H9 (cell line): Measurements from ENCODE around the gene AFF1. TPM values are rescaled to one million over a fixed set of nuclear protein-coding genes. Genes with fewer than 3 reads are reported as not detected.
A peak's percentile ranks its signal among the peaks of the same experiment; 100 is the strongest.

Experiments used
- DNase-seq: peaks from one replicate; pipeline ENCODE4 v3.0.0-alpha.2; 2017
- H2AFZ ChIP-seq: one replicate; pipeline ENCODE4 v1.6.1; 2013; ENCODE audit warnings: mild to moderate bottlenecking, low read length, control low read depth, moderate library complexity
- H2AK5ac ChIP-seq: 2 replicates; pipeline ENCODE4 v1.6.1; 2013; ENCODE audit warnings: low read length, control low read depth, mixed read lengths; ENCODE audit not compliant: insufficient read length
- H2BK120ac ChIP-seq: one replicate; pipeline ENCODE4 v1.6.1; 2013; ENCODE audit warnings: low read depth, mild to moderate bottlenecking, low read length, control low read depth, inconsistent platforms; ENCODE audit not compliant: poor library complexity, severe bottlenecking
- H2BK12ac ChIP-seq: 2 replicates; pipeline ENCODE4 v1.6.1; 2013; ENCODE audit warnings: low read length, control low read depth, mixed read lengths, low read depth; ENCODE audit not compliant: insufficient read length
- H2BK15ac ChIP-seq: 2 replicates; pipeline ENCODE4 v1.6.1; 2013; ENCODE audit warnings: low read depth, low read length, control low read depth
- H2BK20ac ChIP-seq: one replicate; pipeline ENCODE4 v1.6.1; 2013; ENCODE audit warnings: low read depth, mild to moderate bottlenecking, low read length, control low read depth, inconsistent platforms; ENCODE audit not compliant: poor library complexity, severe bottlenecking
- H2BK5ac ChIP-seq: 2 replicates; pipeline ENCODE4 v1.6.1; 2013; ENCODE audit warnings: low read length, control low read depth, mixed read lengths; ENCODE audit not compliant: insufficient read length
- H3K14ac ChIP-seq: 2 replicates; pipeline ENCODE4 v1.6.1; 2013; ENCODE audit warnings: low read length, control low read depth; ENCODE audit not compliant: insufficient read depth
- H3K18ac ChIP-seq: 2 replicates; pipeline ENCODE4 v1.6.1; 2013; ENCODE audit warnings: low read depth, mild to moderate bottlenecking, mixed read lengths, low read length, control low read depth; ENCODE audit not compliant: insufficient read length
- H3K23ac ChIP-seq: 2 replicates; pipeline ENCODE4 v1.6.1; 2013; ENCODE audit warnings: low read length, control low read depth, mixed read lengths, low read depth; ENCODE audit not compliant: insufficient read length
- H3K23me2 ChIP-seq: 2 replicates; pipeline ENCODE4 v1.6.1; 2013; ENCODE audit warnings: low read depth, mild to moderate bottlenecking, mixed read lengths, low read length, control low read depth; ENCODE audit not compliant: insufficient read length, poor library complexity, severe bottlenecking
- H3K27ac ChIP-seq: 2 replicates; pipeline ENCODE4 v1.5.1; 2013; ENCODE audit warnings: low read length, control low read depth, mixed read lengths, low read depth; ENCODE audit not compliant: insufficient read length
- H3K27me3 ChIP-seq: 2 replicates; pipeline ENCODE4 v1.6.1; 2013; ENCODE audit warnings: low read length, control low read depth, inconsistent platforms; ENCODE audit not compliant: insufficient read depth
- H3K4ac ChIP-seq: 2 replicates; pipeline ENCODE4 v1.6.1; 2013; ENCODE audit warnings: low read depth, mild to moderate bottlenecking, control low read depth, inconsistent platforms, low read length, moderate library complexity
- H3K4me1 ChIP-seq: 2 replicates; pipeline ENCODE4 v1.6.1; 2013; ENCODE audit warnings: low read length, control low read depth, inconsistent platforms; ENCODE audit not compliant: insufficient read depth
- H3K4me2 ChIP-seq: 2 replicates; pipeline ENCODE4 v1.6.1; 2013; ENCODE audit warnings: low read length, control low read depth, mixed read lengths; ENCODE audit not compliant: insufficient read length, insufficient read depth
- H3K56ac ChIP-seq: 2 replicates; pipeline ENCODE4 v1.6.1; 2013; ENCODE audit warnings: low read depth, mild to moderate bottlenecking, mixed read lengths, low read length, control low read depth; ENCODE audit not compliant: insufficient read length
- H3K79me1 ChIP-seq: 2 replicates; pipeline ENCODE4 v1.6.1; 2013; ENCODE audit warnings: low read depth, mild to moderate bottlenecking, moderate library complexity, low read length, control low read depth, inconsistent platforms; ENCODE audit not compliant: insufficient read depth, poor library complexity, severe bottlenecking
- H3K79me2 ChIP-seq: 2 replicates; pipeline ENCODE4 v1.6.1; 2013; ENCODE audit warnings: low read length, control low read depth, inconsistent platforms; ENCODE audit not compliant: insufficient read depth
- H3K9ac ChIP-seq: 2 replicates; pipeline ENCODE4 v1.6.1; 2013; ENCODE audit warnings: low read length, control low read depth, mixed read lengths; ENCODE audit not compliant: insufficient read length; ENCODE audit errors: extremely low read depth
- H3K9me3 ChIP-seq: one replicate; pipeline ENCODE4 v1.6.1; 2013; ENCODE audit warnings: low read depth, low read length, inconsistent platforms; ENCODE audit not compliant: control insufficient read depth
- H3T11ph ChIP-seq: one replicate; pipeline ENCODE4 v1.6.1; 2013; ENCODE audit warnings: mild to moderate bottlenecking, low read length, control low read depth, inconsistent platforms
- H4K20me1 ChIP-seq: one replicate; pipeline ENCODE4 v1.6.1; 2013; ENCODE audit not compliant: control insufficient read depth, insufficient read length, insufficient read depth
- H4K5ac ChIP-seq: 2 replicates; pipeline ENCODE4 v1.6.1; 2013; ENCODE audit warnings: low read depth, mild to moderate bottlenecking, mixed read lengths, low read length, control low read depth; ENCODE audit not compliant: insufficient read length
- H4K8ac ChIP-seq: replicated peaks from 2 replicates; pipeline ENCODE4 v1.6.1; 2013; ENCODE audit warnings: low read length, control low read depth, mixed read lengths, low read depth; ENCODE audit not compliant: insufficient read length
- H4K91ac ChIP-seq: 2 replicates; pipeline ENCODE4 v1.6.1; 2013; ENCODE audit warnings: low read depth, mild to moderate bottlenecking, moderate library complexity, mixed read lengths, low read length, control low read depth; ENCODE audit not compliant: insufficient read length
- H3K27ac Mint-ChIP-seq, 3 experiments: 2 replicates in 2 of 3; 3 replicates in 1 of 3; pipeline ENCODE4 v1.8.0; 2020 to 2021; ENCODE audit warnings: mixed read lengths in 3 of 3, mild to moderate bottlenecking in 1 of 3, moderate library complexity in 1 of 3
- H3K27me3 Mint-ChIP-seq: 2 replicates; pipeline ENCODE4 v1.8.0; 2021; ENCODE audit warnings: low read depth, mild to moderate bottlenecking, moderate library complexity, mixed read lengths
- H3K36me3 Mint-ChIP-seq, 3 experiments: 2 replicates in 2 of 3; 3 replicates in 1 of 3; pipeline ENCODE4 v1.8.0; 2020 to 2021; ENCODE audit warnings: low read depth in 3 of 3, mixed read lengths in 3 of 3; ENCODE audit not compliant: insufficient read depth in 1 of 3
- H3K4me1 Mint-ChIP-seq, 2 experiments: 2 replicates each; pipeline ENCODE4 v1.8.0; 2020; ENCODE audit warnings: mixed read lengths in 2 of 2
- H3K4me3 Mint-ChIP-seq, 2 experiments: 2 replicates in 1 of 2; 3 replicates in 1 of 2; pipeline ENCODE4 v1.8.0; 2020 to 2021; ENCODE audit warnings: mild to moderate bottlenecking in 2 of 2, mixed read lengths in 2 of 2, moderate library complexity in 1 of 2
- H3K9me3 Mint-ChIP-seq, 2 experiments: 2 replicates in 1 of 2; 3 replicates in 1 of 2; pipeline ENCODE4 v1.8.0; 2020; ENCODE audit warnings: mild to moderate bottlenecking in 2 of 2, mixed read lengths in 2 of 2, moderate library complexity in 1 of 2
- WGBS: extraction: QIAGEN DNeasy Blood & Tissue Kit; methylation state at CpG from one replicate; pipeline ENCODE4 v1.1.7; 2013; ENCODE audit warnings: missing lambda C conversion rate, low lambda C conversion rate, mixed read lengths; ENCODE audit not compliant: insufficient read length; ENCODE audit errors: extremely low coverage; 5-methylcytosine and 5-hydroxymethylcytosine counted together
- total RNA-seq: library from RNA; stranded (reverse); gene quantifications from 2 replicates; pipeline ENCODE4 v1.2.1, GENCODE V29; 2021
- TF ChIP-seq, protein P1 (sequence below): fragments of 200-600 bp; sonication (generic); conservative IDR thresholded peaks from 3 replicates; pipeline ENCODE4 v1.8.0; 2021; ENCODE audit warnings: antibody characterized with exemption, mild to moderate bottlenecking

Gene AFF1
- total RNA-seq, 1 experiment from 2014 or later: 74.5 TPM

DNA sequence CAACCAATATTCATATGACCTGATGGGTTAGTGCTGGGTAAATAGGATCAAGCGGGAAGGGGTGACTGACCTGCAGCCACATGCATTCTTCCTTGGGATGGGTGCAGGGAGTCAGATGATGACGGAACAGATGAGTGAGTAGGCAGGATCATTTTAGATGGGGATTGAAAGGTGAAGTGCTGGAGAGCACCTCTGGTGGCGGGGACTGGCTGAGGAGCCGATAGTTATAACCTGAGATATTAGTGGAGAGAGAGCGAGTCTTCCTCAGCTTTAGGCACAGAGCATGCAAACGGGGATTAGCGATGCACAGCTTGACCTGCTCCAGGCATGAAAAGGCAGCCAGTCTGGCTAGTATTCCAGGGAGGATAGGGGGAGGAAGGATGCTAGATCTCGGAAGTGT, 99.1 kb downstream of the AFF1 start:
- H2BK5ac ChIP-seq: no peak overlapping the region
- H2BK15ac ChIP-seq: no peak overlapping the region
- no peaks in the 10 kb centered on the region for H3K36me3 Mint-ChIP-seq
- H4K8ac ChIP-seq: no peak overlapping the region
- H3K9me3 Mint-ChIP-seq: no peaks in the 10 kb centered on the region
- no peaks in the 10 kb centered on the region for H3K9me3 ChIP-seq
- H3K23me2 ChIP-seq: no peaks in the 10 kb centered on the region
- WGBS: no CpG with 5 or more reads among the region's 8 CpGs
- no peak overlapping the region for H2BK12ac ChIP-seq
- no peak overlapping the region for H3K56ac ChIP-seq
- H3K79me2 ChIP-seq: peaks cover 11% of the 10 kb centered on the region; the same call in 1 of the 2 replicates
- H2AFZ ChIP-seq: no peak overlapping the region
- no peak overlapping the region for H3K4ac ChIP-seq
- H3K4me1 Mint-ChIP-seq: peaks cover 44 to 46% of the 10 kb centered on the region in 2 experiments; a peak in 3 of 4 replicates
- no peak overlapping the region for H3T11ph ChIP-seq
- peaks cover 6% of the 10 kb centered on the region for H3K79me1 ChIP-seq
- no peak overlapping the region for H3K14ac ChIP-seq
- DNase-seq: peak; percentile 53
- H3K9ac ChIP-seq: no peak overlapping the region
- no peak overlapping the region for H4K5ac ChIP-seq
- no peak overlapping the region for H2AK5ac ChIP-seq
- no peak overlapping the region for H3K23ac ChIP-seq
- H2BK120ac ChIP-seq: no peak overlapping the region
- no peak overlapping the region for H3K27ac Mint-ChIP-seq
- H4K20me1 ChIP-seq: peaks cover 4% of the 10 kb centered on the region
- no peaks in the 10 kb centered on the region for H3K27me3 ChIP-seq
- H2BK20ac ChIP-seq: no peak overlapping the region
- no peak overlapping the region for H3K27ac ChIP-seq
- no peak overlapping the region for H3K18ac ChIP-seq
- no peak overlapping the region for H4K91ac ChIP-seq
- H3K4me2 ChIP-seq: peak overlapping the region; percentile 26
- peaks cover 8% of the 10 kb centered on the region; the same call in 1 of the 2 replicates for H3K4me1 ChIP-seq
- no peak overlapping the region for H3K4me3 Mint-ChIP-seq
- H3K27me3 Mint-ChIP-seq: no peaks in the 10 kb centered on the region
- TF ChIP-seq, protein P1, sequence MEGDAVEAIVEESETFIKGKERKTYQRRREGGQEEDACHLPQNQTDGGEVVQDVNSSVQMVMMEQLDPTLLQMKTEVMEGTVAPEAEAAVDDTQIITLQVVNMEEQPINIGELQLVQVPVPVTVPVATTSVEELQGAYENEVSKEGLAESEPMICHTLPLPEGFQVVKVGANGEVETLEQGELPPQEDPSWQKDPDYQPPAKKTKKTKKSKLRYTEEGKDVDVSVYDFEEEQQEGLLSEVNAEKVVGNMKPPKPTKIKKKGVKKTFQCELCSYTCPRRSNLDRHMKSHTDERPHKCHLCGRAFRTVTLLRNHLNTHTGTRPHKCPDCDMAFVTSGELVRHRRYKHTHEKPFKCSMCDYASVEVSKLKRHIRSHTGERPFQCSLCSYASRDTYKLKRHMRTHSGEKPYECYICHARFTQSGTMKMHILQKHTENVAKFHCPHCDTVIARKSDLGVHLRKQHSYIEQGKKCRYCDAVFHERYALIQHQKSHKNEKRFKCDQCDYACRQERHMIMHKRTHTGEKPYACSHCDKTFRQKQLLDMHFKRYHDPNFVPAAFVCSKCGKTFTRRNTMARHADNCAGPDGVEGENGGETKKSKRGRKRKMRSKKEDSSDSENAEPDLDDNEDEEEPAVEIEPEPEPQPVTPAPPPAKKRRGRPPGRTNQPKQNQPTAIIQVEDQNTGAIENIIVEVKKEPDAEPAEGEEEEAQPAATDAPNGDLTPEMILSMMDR: peak; percentile 54
